KMS-11 (cell line): Measurements from ENCODE around the gene BCAT1.
"Not testable (repeated sequence)": the region's sequence is repeated elsewhere in the genome, so short reads cannot be mapped to it uniquely, and the experiment has no call there.

Experiments used
- H2AFZ ChIP-seq: fragments of 200-600 bp; sonication (generic); 2 replicates; pipeline ENCODE4 v1.6.1; 2016; ENCODE audit warnings: antibody characterized with exemption, mixed run types, low read depth
- H3K27ac ChIP-seq: fragments of 200-600 bp; sonication (generic); 2 replicates; pipeline ENCODE4 v1.6.1; 2016; ENCODE audit warnings: mild to moderate bottlenecking, mixed run types
- H3K27me3 ChIP-seq: fragments of 200-600 bp; sonication (generic); 2 replicates; pipeline ENCODE4 v1.6.1; 2017; ENCODE audit warnings: mild to moderate bottlenecking, low read depth, mixed run types, moderate library complexity; ENCODE audit not compliant: insufficient read depth
- H3K36me3 ChIP-seq: fragments of 200-600 bp; sonication (generic); 2 replicates; pipeline ENCODE4 v1.6.1; 2017; ENCODE audit warnings: mild to moderate bottlenecking, mixed run types; ENCODE audit not compliant: insufficient read depth
- H3K4me1 ChIP-seq: fragments of 200-600 bp; sonication (generic); 2 replicates; pipeline ENCODE4 v1.6.1; 2016; ENCODE audit warnings: mild to moderate bottlenecking, low read depth, mixed run types; ENCODE audit not compliant: poor library complexity, severe bottlenecking
- H3K4me2 ChIP-seq: fragments of 200-600 bp; sonication (generic); 2 replicates; pipeline ENCODE4 v1.7.0; 2016; ENCODE audit warnings: mild to moderate bottlenecking, mixed run types
- H3K4me3 ChIP-seq: fragments of 200-600 bp; sonication (generic); IDR thresholded peaks from 2 replicates; pipeline ENCODE4 v1.6.1; 2017; ENCODE audit warnings: low read depth, low read length, mixed read lengths; ENCODE audit not compliant: insufficient read depth
- H3K79me2 ChIP-seq: fragments of 200-600 bp; sonication (generic); 2 replicates; pipeline ENCODE4 v1.6.1; 2016; ENCODE audit warnings: low read depth, mixed run types; ENCODE audit not compliant: insufficient read depth
- H3K9ac ChIP-seq: fragments of 200-600 bp; sonication (generic); 2 replicates; pipeline ENCODE4 v1.6.1; 2016; ENCODE audit warnings: mild to moderate bottlenecking, mixed run types
- H4K20me1 ChIP-seq: fragments of 200-600 bp; sonication (generic); 2 replicates; pipeline ENCODE4 v1.6.1; 2016; ENCODE audit warnings: mild to moderate bottlenecking, mixed run types; ENCODE audit not compliant: insufficient read depth
- CTCF ChIP-seq: fragments of 200-600 bp; sonication (generic); conservative IDR thresholded peaks from 2 replicates; pipeline ENCODE4 v1.6.1; 2017; ENCODE audit warnings: low read depth, mild to moderate bottlenecking, antibody characterized with exemption, low read length, moderate library complexity, mixed read lengths

The BCAT1 gene

GRCh38 chr12:24966951-24967564 is 18.2 kb upstream of the BCAT1 start:
- Histone ChIP-seq H3K27me3 (no peaks in the 10 kb centered on the region), H4K20me1 (no peaks in the 10 kb centered on the region), H3K79me2 (no peaks in the 10 kb centered on the region), H3K4me2 (no peak overlapping the region), H3K27ac (no peak overlapping the region), H3K4me3 (no peak overlapping the region), H3K9ac (no peak overlapping the region), H2AFZ (no peak overlapping the region), H3K36me3 (no peaks in the 10 kb centered on the region), H3K4me1 (no peaks in the 10 kb centered on the region)
- no peak for TF ChIP-seq CTCF

GRCh38 chr12:24964342-24964741 is 15.4 kb upstream of the BCAT1 start:
- H3K27ac ChIP-seq: no peak overlapping the region

GRCh38 chr12:24960222-24960855 is 11.4 kb upstream of the BCAT1 start:
- TF ChIP-seq CTCF: peak; percentile 71
- H3K79me2 ChIP-seq: no peaks in the 10 kb centered on the region
- H3K4me2 ChIP-seq: no peak overlapping the region
- no peak overlapping the region for H3K4me3 ChIP-seq
- no peak overlapping the region for H2AFZ ChIP-seq
- H3K27me3 ChIP-seq: no peaks in the 10 kb centered on the region
- H3K9ac ChIP-seq: no peak overlapping the region
- no peaks in the 10 kb centered on the region for H4K20me1 ChIP-seq
- H3K27ac ChIP-seq: no peak overlapping the region
- no peaks in the 10 kb centered on the region for H3K4me1 ChIP-seq
- H3K36me3 ChIP-seq: no peaks in the 10 kb centered on the region

More at GRCh38 chr12:24964342-24964741, 15.4 kb upstream of the BCAT1 start:
- Histone ChIP-seq H3K36me3 (no peaks in the 10 kb centered on the region), H3K27me3 (no peaks in the 10 kb centered on the region), H3K79me2 (no peaks in the 10 kb centered on the region), H3K9ac (no peak overlapping the region), H3K4me3 (no peak overlapping the region), H4K20me1 (no peaks in the 10 kb centered on the region), H3K4me2 (no peak overlapping the region), H2AFZ (no peak overlapping the region), H3K4me1 (no peaks in the 10 kb centered on the region)
- TF ChIP-seq CTCF: no peak

- H3K4me2 ChIP-seq, H3K4me3 ChIP-seq, H3K79me2 ChIP-seq, H3K27ac ChIP-seq, H4K20me1 ChIP-seq, H3K9ac ChIP-seq, H3K4me1 ChIP-seq, H3K36me3 ChIP-seq, H2AFZ ChIP-seq: not testable (repeated sequence)
- H3K27me3 ChIP-seq: peaks cover 25% of the 10 kb centered on the region
Measured at GRCh38 chr12:24956351-24956750, 7.5 kb upstream of the BCAT1 start.

- H3K36me3 ChIP-seq: no peaks in the 10 kb centered on the region
- H3K9ac ChIP-seq: no peak overlapping the region
- peaks cover 25% of the 10 kb centered on the region for H3K27me3 ChIP-seq
- no peak overlapping the region for H3K4me3 ChIP-seq
- no peak overlapping the region for H3K4me2 ChIP-seq
- H3K79me2 ChIP-seq: no peaks in the 10 kb centered on the region
- H4K20me1 ChIP-seq: no peaks in the 10 kb centered on the region
- peaks cover 10% of the 10 kb centered on the region for H3K4me1 ChIP-seq
- no peak overlapping the region for H3K27ac ChIP-seq
- H2AFZ ChIP-seq: no peak overlapping the region
- TF ChIP-seq CTCF: no peak
Measured at GRCh38 chr12:24955853-24956252, 7.0 kb upstream of the BCAT1 start.
